HG03108 (cell line): ENCODE results near the gene TBC1D10B.
A peak's percentile ranks its signal among the peaks of the same experiment; 100 is the strongest.

Experiments used
- ATAC-seq: cut with Tn5 transposase; IDR thresholded peaks from one replicate; pipeline ENCODE4 v1.9.1; 2021; ENCODE audit warnings: moderate library complexity; ENCODE audit not compliant: unreplicated experiment

Gene TBC1D10B

GRCh38 chr16:30375864-30376263, 5.6 kb upstream of the TBC1D10B start:
- no peak for ATAC-seq

DNA sequence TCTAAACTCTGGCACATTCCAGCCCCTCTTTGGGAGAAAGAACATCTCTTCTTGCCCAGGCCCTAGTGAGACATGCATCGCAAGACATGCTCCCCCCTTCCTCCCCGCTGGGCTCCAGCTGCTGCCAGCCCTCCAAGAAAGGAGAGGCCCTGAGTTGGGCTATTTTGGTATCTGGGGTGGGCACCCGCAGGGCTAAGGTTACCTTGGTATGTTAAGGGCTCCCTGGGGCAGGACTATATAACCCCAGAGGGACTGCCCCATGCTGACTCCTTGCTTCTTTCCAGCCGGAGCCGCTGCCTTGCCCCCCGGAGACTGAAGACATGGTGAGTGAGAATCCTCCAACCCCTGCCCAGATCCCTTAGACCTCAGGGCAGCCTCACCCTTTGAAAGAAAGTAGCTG, 4.2 kb upstream of the TBC1D10B start, which contains the start of gene MYL11:
MYL11 (plus strand) TSS at position 265 of the 400 bp plus-strand sequence; CDS start at position 321, 56 bp downstream.
- no peak for ATAC-seq

GRCh38 chr16:30372725-30373124, 2.4 kb upstream of the TBC1D10B start:
- no peak for ATAC-seq

GRCh38 chr16:30372038-30372712, 1.9 kb upstream of the TBC1D10B start:
- no peak for ATAC-seq

- ATAC-seq, result no peak
These were observed 1.0 kb upstream of the TBC1D10B start for GRCh38 chr16:30371248-30371816.

DNA sequence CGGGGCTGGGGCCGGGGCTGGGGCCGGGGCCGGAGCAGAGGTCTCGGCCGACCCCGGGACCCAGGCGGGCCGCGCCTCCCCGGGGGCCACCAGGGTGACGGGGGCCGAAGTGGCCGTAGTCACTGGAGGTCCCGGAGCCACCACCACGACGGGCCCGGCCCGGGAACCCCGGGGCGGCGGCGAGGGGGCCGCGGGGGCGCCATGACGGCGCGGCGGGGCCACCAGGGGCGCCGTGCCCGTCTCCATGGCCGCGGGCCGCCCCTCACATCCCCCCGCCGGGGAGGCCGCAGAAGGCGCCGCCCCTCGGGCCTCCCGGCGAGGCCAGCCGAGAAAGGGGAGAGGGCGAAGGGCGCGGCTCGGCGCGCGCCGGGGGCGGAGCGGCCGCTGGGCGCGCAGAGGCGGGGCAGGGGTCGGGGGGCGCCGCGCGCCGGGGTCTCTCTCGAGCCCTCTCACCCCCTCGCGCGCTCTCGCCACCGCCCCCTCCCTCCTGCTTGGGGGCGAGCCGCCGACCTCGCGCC, 297 bp downstream of the TBC1D10B start:
- peak; percentile 3 for ATAC-seq

GRCh38 chr16:30369091-30369937, 980 bp downstream of the TBC1D10B start:
- ATAC-seq, result no peak

- ATAC-seq, result no peak
These were observed 1.6 kb downstream of the TBC1D10B start for GRCh38 chr16:30368792-30369090.

- no peak for ATAC-seq
These were observed 2.0 kb downstream of the TBC1D10B start for GRCh38 chr16:30368122-30368791.

DNA sequence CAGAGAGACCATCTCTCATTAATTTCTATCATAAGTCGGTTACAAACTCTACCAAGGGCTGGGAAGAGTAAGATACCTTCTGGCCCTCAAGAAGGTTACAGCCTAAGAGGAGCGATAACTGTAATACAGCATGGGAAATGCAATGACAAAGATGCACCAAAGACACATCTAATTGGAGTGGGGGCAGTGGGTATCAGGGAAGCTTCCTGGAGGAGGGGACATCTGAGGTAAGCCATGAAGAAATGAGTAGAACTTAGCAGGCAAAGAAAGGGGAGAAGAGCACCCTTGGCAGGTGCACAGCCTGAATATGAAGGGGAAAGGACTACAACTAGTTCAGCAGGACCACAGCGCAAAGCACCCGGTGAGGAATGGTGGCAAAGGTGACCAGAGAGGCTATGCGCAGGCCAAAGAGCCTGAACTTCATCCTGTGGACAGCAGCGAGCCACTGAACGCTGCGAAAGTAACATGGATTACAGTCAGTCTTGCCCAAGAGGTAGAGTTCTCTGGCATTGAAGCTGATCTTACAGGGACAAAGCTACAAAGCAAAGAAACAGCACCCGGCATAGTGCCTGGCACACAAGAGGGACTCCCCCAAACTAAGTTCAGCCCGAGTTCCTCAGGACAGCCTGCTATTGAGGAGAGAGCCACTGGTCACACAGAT, 2.8 kb downstream of the TBC1D10B start:
- ATAC-seq, result no peak

GRCh38 chr16:30366511-30366910, 3.8 kb downstream of the TBC1D10B start:
- no peak for ATAC-seq

GRCh38 chr16:30365200-30365599, 5.1 kb downstream of the TBC1D10B start:
- ATAC-seq, result no peak

DNA sequence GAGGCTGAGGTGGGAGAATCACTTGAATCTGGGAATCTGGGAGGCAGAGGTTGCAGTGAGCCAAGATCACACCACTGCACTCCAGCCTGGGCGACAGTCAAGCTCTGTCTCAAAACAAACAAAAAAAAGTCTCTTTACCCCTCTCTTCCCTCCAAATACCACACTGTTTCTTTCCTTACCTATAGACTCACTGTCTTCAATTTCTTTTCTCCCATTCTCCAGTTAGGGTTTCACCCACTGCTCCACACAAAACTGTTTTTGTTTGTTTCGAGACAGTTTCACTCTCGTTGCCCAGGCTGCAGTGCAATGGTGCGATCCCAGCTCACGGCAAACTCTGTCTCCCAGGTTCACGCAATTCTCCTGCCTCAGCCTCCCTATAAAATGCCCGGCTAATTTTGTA, 9.1 kb downstream of the TBC1D10B start:
- no peak for ATAC-seq

DNA sequence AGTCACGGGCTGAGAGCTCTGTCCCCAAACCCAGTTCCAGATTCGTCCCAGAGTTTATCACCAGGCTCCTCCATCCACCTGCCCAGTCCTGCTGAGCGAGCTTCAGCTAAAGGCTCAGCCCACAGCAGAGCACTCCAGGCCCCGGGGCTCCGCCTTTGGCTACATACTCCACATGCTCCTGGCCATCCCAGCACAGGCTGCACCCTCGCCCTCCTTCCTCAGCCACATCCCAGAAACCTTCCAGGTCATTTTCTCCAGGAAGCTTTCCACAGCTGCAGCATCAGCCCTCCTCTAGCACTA, 10.5 kb downstream of the TBC1D10B start:
- ATAC-seq, result no peak

DNA sequence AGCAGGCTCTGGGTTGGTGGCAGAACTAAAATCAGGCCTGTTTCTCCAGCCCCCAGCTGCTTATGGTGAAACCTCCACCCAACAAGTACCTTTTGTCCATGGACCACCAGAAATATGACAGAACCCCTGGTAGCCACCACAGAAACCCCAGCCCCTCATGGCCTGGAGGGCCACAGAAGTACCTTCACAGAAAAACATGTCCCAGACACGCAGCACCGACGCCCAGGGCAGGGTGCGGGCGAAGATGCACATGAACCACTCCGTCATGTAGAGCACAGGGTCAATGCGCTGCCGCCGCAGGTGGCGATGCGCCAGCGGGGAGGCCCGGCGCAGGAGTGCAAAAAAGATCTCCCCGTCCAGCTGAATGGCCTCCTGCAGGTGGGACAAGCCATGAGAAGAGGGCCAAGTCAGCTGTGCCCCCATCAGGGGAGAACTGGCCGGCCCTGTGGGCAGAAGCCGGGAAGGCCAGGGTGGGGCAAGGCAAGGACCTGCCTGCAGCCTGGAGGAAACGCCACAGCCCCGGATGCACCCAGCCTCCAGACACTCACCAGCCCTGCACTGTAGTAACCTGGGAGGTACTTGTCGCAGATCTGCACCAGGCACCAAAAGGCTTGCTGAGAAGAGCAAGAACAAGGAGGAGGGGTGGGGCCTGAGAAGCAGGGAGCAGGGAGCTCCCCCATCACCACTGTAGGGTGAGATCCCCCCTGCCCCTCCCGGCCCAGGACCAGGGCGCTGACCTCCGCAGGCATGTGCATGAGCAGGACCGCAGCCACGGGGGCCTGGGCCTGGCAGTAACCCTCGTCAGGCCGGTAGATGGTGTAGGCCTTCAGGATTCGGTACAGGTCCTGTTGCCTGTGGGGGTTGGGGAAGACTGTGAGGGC, 11.1 kb downstream of the TBC1D10B start:
- ATAC-seq, result no peak

DNA sequence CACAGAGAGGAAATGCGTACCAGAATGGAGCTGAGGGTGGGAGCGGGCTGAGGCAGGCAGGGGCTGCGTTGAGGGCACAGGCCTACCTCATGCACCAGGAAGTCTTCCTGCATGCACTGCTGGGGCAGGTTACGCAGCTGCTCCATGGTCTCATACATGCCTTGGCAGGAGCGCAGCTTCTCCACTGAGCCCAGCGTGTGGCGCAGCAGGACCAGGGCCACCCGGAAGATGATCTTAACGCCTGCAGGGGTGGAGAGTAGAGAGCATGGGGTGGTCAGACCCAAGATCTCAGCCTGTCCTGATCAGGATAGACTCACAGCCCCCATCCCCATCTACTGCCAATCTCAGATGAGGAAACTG, 11.7 kb downstream of the TBC1D10B start:
- ATAC-seq, result no peak

GRCh38 chr16:30357715-30358576, 12.3 kb downstream of the TBC1D10B start:
- ATAC-seq, result no peak

- ATAC-seq, result no peak
These were observed 13.1 kb downstream of the TBC1D10B start for GRCh38 chr16:30357085-30357714.
